Neural progenitor cell (in vitro differentiated cells): ENCODE data around the gene KCNA5. TPM values are rescaled to one million over a fixed set of nuclear protein-coding genes. Genes with fewer than 3 reads are reported as not detected.

Source experiments
- DNase-seq: peaks from one replicate; pipeline ENCODE4 v3.0.0-alpha.2; 2016; ENCODE audit warnings: low spot score
- H2AFZ ChIP-seq: fragments of 200-600 bp; sonication (generic); replicated peaks from 2 replicates; pipeline ENCODE4 v1.6.1; 2016; ENCODE audit warnings: antibody characterized with exemption
- H3F3A ChIP-seq: fragments of 200-600 bp; sonication (generic); 2 replicates; pipeline ENCODE4 v1.6.1; 2016; ENCODE audit warnings: antibody characterized with exemption, low read depth
- H3K27ac ChIP-seq: fragments of 200-600 bp; sonication (generic); 2 replicates; pipeline ENCODE4 v1.5.1; 2016; ENCODE audit warnings: mild to moderate bottlenecking
- H3K27me3 ChIP-seq: fragments of 200-600 bp; sonication (generic); 2 replicates; pipeline ENCODE4 v1.6.1; 2016; ENCODE audit warnings: mild to moderate bottlenecking, moderate library complexity
- H3K36me3 ChIP-seq: fragments of 200-600 bp; sonication (generic); 2 replicates; pipeline ENCODE4 v1.5.1; 2016
- H3K4me1 ChIP-seq: fragments of 200-600 bp; sonication (generic); 2 replicates; pipeline ENCODE4 v1.6.1; 2016; ENCODE audit warnings: mixed run types
- H3K4me2 ChIP-seq: fragments of 200-600 bp; sonication (generic); 2 replicates; pipeline ENCODE4 v1.6.1; 2016
- H3K4me3 ChIP-seq: fragments of 200-600 bp; sonication (generic); 2 replicates; pipeline ENCODE4 v1.5.1; 2016
- H3K79me2 ChIP-seq: fragments of 200-600 bp; sonication (generic); 2 replicates; pipeline ENCODE4 v1.6.1; 2016; ENCODE audit warnings: low read depth
- H3K9ac ChIP-seq: fragments of 200-600 bp; sonication (generic); 2 replicates; pipeline ENCODE4 v1.6.1; 2016
- H3K9me3 ChIP-seq: fragments of 200-600 bp; sonication (generic); 2 replicates; pipeline ENCODE4 v1.5.1; 2016; ENCODE audit warnings: low read depth
- H4K20me1 ChIP-seq: fragments of 200-600 bp; sonication (generic); 2 replicates; pipeline ENCODE4 v1.6.1; 2016; ENCODE audit warnings: low read depth
- H3K27ac Mint-ChIP-seq: 3 replicates; pipeline ENCODE4 v1.8.0; 2021; ENCODE audit warnings: mixed read lengths
- H3K27me3 Mint-ChIP-seq: 2 replicates; pipeline ENCODE4 v1.8.0; 2022; ENCODE audit warnings: low read depth, mild to moderate bottlenecking, inconsistent platforms, moderate library complexity, mixed read lengths; ENCODE audit not compliant: insufficient read depth
- H3K36me3 Mint-ChIP-seq: 3 replicates; pipeline ENCODE4 v1.8.0; 2021; ENCODE audit warnings: mixed read lengths
- H3K4me1 Mint-ChIP-seq: 3 replicates; pipeline ENCODE4 v1.8.0; 2021; ENCODE audit warnings: mixed read lengths
- H3K4me3 Mint-ChIP-seq: 3 replicates; pipeline ENCODE4 v1.8.0; 2021; ENCODE audit warnings: mild to moderate bottlenecking, moderate library complexity, mixed read lengths
- H3K9me3 Mint-ChIP-seq: 3 replicates; pipeline ENCODE4 v1.8.0; 2020; ENCODE audit warnings: mixed read lengths
- CTCF ChIP-seq: fragments of 200-600 bp; sonication (generic); IDR thresholded peaks from 2 replicates; pipeline ENCODE4 v1.5.1; 2017; ENCODE audit warnings: antibody characterized with exemption, mild to moderate bottlenecking
- EZH2 ChIP-seq: fragments of 200-600 bp; sonication (generic); IDR thresholded peaks from 2 replicates; pipeline ENCODE4 v1.6.1; 2017; ENCODE audit warnings: antibody characterized with exemption, mild to moderate bottlenecking, moderate library complexity
- EZH2phosphoT487 ChIP-seq: fragments of 200-600 bp; sonication (generic); IDR thresholded peaks from 2 replicates; pipeline ENCODE4 v1.6.1; 2017; ENCODE audit warnings: antibody characterized with exemption
- total RNA-seq: library from RNA; depleted of rRNA; stranded (reverse); fragments of >200 nt; gene quantifications from 2 replicates; pipeline ENCODE4 v1.2.3, GENCODE V29; 2015; ENCODE audit warnings: low replicate concordance

Gene KCNA5
- total RNA-seq, 1 donor from 2014 or later = 0.19 TPM

- no peak for DNase-seq
- peaks cover 15% of the 10 kb centered on the region for H3K27me3 Mint-ChIP-seq
Measured at GRCh38 chr12:5022025-5022424, 21.7 kb upstream of the KCNA5 start.

GRCh38 chr12:5022465-5023061 is 21.1 kb upstream of the KCNA5 start:
- Mint-ChIP-seq H3K9me3 (no peaks in the 10 kb centered on the region), H3K4me3 (no peak overlapping the region), H3K27ac (no peak overlapping the region), H3K27me3 (peaks cover 12% of the 10 kb centered on the region), H3K36me3 (no peaks in the 10 kb centered on the region), H3K4me1 (peaks cover 14% of the 10 kb centered on the region)
- Histone ChIP-seq H4K20me1 (no peaks in the 10 kb centered on the region), H3K9me3 (no peaks in the 10 kb centered on the region), H2AFZ (no peak overlapping the region), H3K79me2 (no peaks in the 10 kb centered on the region), H3F3A (peaks cover 5% of the 10 kb centered on the region), H3K27ac (no peak overlapping the region), H3K36me3 (no peaks in the 10 kb centered on the region), H3K4me2 (no peak overlapping the region), H3K4me3 (no peak overlapping the region), H3K4me1 (peaks cover 10% of the 10 kb centered on the region), H3K9ac (no peak overlapping the region), H3K27me3 (peaks cover 6% of the 10 kb centered on the region)
- TF ChIP-seq EZH2phosphoT487 (no peak), EZH2 (no peak), CTCF (peak; percentile 94)
- DNase-seq = peak; percentile 79

More at GRCh38 chr12:5022025-5022424, 21.7 kb upstream of the KCNA5 start:
- H3K4me2 ChIP-seq = no peak overlapping the region
- no peak overlapping the region for H3K4me3 ChIP-seq
- peaks cover 5% of the 10 kb centered on the region for H3K27me3 ChIP-seq
- H3K9ac ChIP-seq = no peak overlapping the region
- TF ChIP-seq CTCF = no peak
- no peak for TF ChIP-seq EZH2phosphoT487
- no peak for TF ChIP-seq EZH2
- peaks cover under 1% of the 10 kb centered on the region for H3F3A ChIP-seq
- H3K4me1 ChIP-seq = peaks cover 4% of the 10 kb centered on the region
- Mint-ChIP-seq H3K9me3 (no peaks in the 10 kb centered on the region), H3K36me3 (no peaks in the 10 kb centered on the region), H3K27ac (no peak overlapping the region), H3K4me3 (no peak overlapping the region), H3K4me1 (peaks cover 8% of the 10 kb centered on the region)
- H4K20me1 ChIP-seq = no peaks in the 10 kb centered on the region
- no peak overlapping the region for H2AFZ ChIP-seq
- no peaks in the 10 kb centered on the region for H3K79me2 ChIP-seq
- H3K27ac ChIP-seq = no peak overlapping the region
- no peaks in the 10 kb centered on the region for H3K36me3 ChIP-seq
- H3K9me3 ChIP-seq = no peaks in the 10 kb centered on the region

- Histone ChIP-seq H3K4me3 (no peak overlapping the region), H3K79me2 (no peaks in the 10 kb centered on the region), H3K4me1 (peaks cover 13% of the 10 kb centered on the region), H3K27ac (no peak overlapping the region), H3K36me3 (no peaks in the 10 kb centered on the region), H3K4me2 (no peak overlapping the region), H4K20me1 (no peaks in the 10 kb centered on the region), H3K9ac (no peak overlapping the region), H2AFZ (no peak overlapping the region), H3F3A (peaks cover 9% of the 10 kb centered on the region), H3K9me3 (no peaks in the 10 kb centered on the region), H3K27me3 (peaks cover 6% of the 10 kb centered on the region)
- TF ChIP-seq EZH2 (no peak), EZH2phosphoT487 (no peak), CTCF (no peak)
- Mint-ChIP-seq H3K4me3 (no peak overlapping the region), H3K4me1 (peaks cover 18% of the 10 kb centered on the region), H3K9me3 (no peaks in the 10 kb centered on the region), H3K27ac (no peak overlapping the region), H3K36me3 (no peaks in the 10 kb centered on the region), H3K27me3 (peaks cover 8% of the 10 kb centered on the region)
- DNase-seq = no peak
Measured at GRCh38 chr12:5023842-5024241, 19.8 kb upstream of the KCNA5 start.
